Subcutaneous abdominal adipose tissue (tissue), 5 donors: ENCODE data around the gene PITPNB.
A peak's percentile ranks its signal among the peaks of the same experiment; 100 is the strongest.

Experiments
- H3K27ac ChIP-seq: one replicate; pipeline ENCODE4 v1.7.0; 2013; ENCODE audit warnings: low read depth, mild to moderate bottlenecking, inconsistent platforms, low read length, moderate library complexity
- H3K27me3 ChIP-seq, 5 donors: one replicate each; pipeline ENCODE4 v1.7.0; 2013; ENCODE audit warnings: low read length in 5 of 5, inconsistent platforms in 1 of 5; ENCODE audit not compliant: control insufficient read depth in 5 of 5, insufficient read depth in 4 of 5
- H3K36me3 ChIP-seq, 5 donors: one replicate each; pipeline ENCODE4 v1.7.0; 2013; ENCODE audit warnings: low read length in 5 of 5; ENCODE audit not compliant: control insufficient read depth in 5 of 5, insufficient read depth in 5 of 5
- H3K4me1 ChIP-seq, 5 donors: one replicate each; pipeline ENCODE4 v1.7.0; 2013; ENCODE audit warnings: low read length in 5 of 5, mild to moderate bottlenecking in 3 of 5, moderate library complexity in 1 of 5; ENCODE audit not compliant: control insufficient read depth in 5 of 5, insufficient read depth in 5 of 5
- H3K4me3 ChIP-seq, 5 donors: one replicate each; pipeline ENCODE4 v1.7.0; 2013; ENCODE audit warnings: low read length in 5 of 5, low read depth in 1 of 5
- H3K9ac ChIP-seq, 5 donors: one replicate each; pipeline ENCODE4 v1.7.0; 2013; ENCODE audit warnings: low read length in 5 of 5, mild to moderate bottlenecking in 4 of 5, moderate library complexity in 3 of 5
- H3K9me3 ChIP-seq, 5 donors: one replicate each; pipeline ENCODE4 v1.7.0; 2013; ENCODE audit warnings: low read length in 5 of 5; ENCODE audit not compliant: control insufficient read depth in 5 of 5
- donor health status: healthy.
- donor health status: healthy.
- donor health status: healthy.
- donor health status: healthy.
- donor health status: healthy.

Gene PITPNB

GRCh38 chr22:27873472-27873871, 45.6 kb downstream of the PITPNB start:
- Histone ChIP-seq H3K4me3 (no peak overlapping the region), H3K4me1 (peaks cover 3 to 38% (median 28%) of the 10 kb centered on the region in 5 donors), H3K9me3 (no peaks in the 10 kb centered on the region), H3K36me3 (peaks cover 17 to 38% (median 26%) of the 10 kb centered on the region in 5 donors), H3K9ac (no peak overlapping the region), H3K27ac (no peak overlapping the region), H3K27me3 (no peaks in the 10 kb centered on the region)

GRCh38 chr22:27872488-27872887, 46.6 kb downstream of the PITPNB start:
- no peaks in the 10 kb centered on the region for H3K27me3 ChIP-seq
- no peak overlapping the region for H3K9ac ChIP-seq
- no peaks in the 10 kb centered on the region for H3K9me3 ChIP-seq
- H3K4me1 ChIP-seq, result peaks cover 1 to 35% (median 29%) of the 10 kb centered on the region in 5 donors
- no peak overlapping the region for H3K4me3 ChIP-seq
- H3K36me3 ChIP-seq, result peaks cover 17 to 38% (median 26%) of the 10 kb centered on the region in 5 donors
- H3K27ac ChIP-seq, result no peak overlapping the region

DNA sequence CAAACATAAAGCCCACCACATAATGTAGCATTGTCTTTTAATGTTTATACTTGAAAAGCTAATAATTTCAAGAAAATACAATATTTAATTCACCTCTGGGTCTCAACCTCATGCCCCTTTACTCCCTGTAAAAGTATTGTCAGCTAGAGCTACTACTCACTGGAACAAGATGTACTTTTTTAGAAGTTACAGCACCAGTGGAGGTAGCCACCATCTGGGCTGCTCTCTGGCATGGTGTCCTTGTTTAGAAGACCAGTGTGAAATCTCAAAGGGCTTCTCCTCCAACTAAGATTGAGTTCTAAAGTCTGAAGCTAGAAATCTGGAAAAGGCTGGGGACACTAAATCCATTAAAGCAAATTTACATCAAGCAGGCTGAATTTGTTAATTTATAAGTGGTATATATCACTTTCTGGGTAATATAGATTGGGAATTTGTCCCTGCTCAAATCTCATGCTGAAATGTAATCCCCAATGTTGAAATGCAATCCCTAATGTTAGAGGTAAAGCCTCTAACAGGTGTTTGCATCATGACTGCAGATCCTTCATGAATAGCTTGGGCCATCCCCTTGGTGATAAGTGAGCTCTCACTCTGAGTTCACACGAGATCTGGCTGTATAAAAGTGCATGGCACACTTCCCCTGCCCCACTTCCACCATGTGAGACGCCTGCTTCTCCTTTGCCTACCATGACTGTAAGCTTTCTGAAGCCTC, 47.6 kb downstream of the PITPNB start:
- H3K27ac ChIP-seq, result no peak overlapping the region

DNA sequence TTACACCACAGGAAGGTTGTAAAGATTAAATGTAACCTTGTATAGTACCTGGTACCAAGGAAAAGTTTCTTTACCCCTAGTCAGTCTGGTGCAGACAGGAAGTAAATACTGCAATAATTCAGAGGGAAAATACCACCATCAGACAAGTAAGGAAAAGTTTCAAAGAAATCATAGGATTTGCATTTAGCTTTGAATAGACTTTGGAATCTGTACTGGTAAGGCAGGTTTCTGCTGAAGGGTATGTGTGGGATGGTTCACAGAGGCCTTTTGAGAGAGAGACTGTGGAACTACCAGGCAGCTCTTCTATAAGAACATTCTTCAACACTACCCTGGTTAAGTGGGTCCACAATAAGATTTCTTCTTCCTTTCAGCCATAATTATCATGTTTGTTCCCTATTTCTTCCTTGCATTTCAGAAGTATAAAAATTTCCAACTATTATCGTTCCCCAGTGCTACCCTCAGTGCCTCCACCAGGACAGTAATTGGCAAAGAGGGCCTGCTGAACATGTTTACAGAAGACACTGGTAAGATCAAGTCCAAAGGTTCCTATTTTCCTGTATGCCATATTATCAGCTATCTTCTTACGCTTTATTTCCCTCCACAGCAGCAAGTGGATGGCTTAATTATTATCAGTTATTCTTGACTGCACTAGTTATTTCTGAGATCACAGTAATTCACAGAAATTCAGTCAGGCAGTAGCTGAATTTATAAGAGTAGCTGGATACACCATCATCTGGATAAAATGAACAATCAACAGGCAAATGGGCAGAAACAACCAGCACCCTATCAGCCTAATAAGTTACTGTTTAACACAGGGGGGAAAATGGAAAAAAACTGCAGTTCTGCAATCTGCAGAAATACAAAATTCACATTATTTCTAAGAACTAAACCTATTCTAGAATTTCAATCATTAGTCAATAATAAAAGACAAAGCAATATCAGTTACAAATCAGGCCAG, 48.5 kb downstream of the PITPNB start:
- Histone ChIP-seq H3K27ac (no peak overlapping the region), H3K36me3 (peaks cover 17 to 35% (median 26%) of the 10 kb centered on the region in 5 donors), H3K4me3 (no peak overlapping the region), H3K9me3 (no peaks in the 10 kb centered on the region), H3K27me3 (no peaks in the 10 kb centered on the region), H3K4me1 (peaks cover 0 to 41% (median 32%) of the 10 kb centered on the region in 5 donors), H3K9ac (no peak overlapping the region)

More for the DNA sequence above, 47.6 kb downstream of the PITPNB start:
- Histone ChIP-seq H3K4me3 (no peak overlapping the region), H3K9me3 (no peaks in the 10 kb centered on the region), H3K36me3 (peaks cover 17 to 35% (median 26%) of the 10 kb centered on the region in 5 donors), H3K9ac (no peak overlapping the region), H3K27me3 (no peaks in the 10 kb centered on the region), H3K4me1 (peaks cover 0 to 35% (median 30%) of the 10 kb centered on the region in 5 donors)

DNA sequence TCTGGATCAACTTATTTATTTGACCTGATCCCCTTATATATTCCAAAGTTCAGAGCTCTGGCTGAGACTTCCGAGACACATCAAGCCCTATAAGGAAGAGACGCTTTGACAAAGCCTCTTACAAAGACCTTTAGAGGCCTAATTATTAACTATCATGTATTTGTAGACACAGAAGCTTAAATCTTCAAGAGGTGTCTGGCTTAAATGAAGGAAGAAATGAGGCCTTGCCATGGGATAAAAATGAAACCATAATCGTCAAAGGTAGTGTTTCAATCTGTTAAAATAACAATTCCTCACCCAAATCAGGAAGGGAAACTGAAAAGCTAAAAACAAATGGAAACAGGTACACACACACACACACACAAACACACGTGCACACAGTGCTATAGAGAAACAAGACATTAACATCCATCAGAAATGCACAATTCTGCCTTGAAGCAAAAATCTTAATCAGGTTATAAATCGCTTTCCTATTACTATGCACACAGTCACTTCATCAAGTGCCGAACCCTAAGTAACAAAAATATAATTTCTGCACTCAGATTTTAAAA, 50.2 kb downstream of the PITPNB start:
- no peaks in the 10 kb centered on the region for H3K27me3 ChIP-seq

DNA sequence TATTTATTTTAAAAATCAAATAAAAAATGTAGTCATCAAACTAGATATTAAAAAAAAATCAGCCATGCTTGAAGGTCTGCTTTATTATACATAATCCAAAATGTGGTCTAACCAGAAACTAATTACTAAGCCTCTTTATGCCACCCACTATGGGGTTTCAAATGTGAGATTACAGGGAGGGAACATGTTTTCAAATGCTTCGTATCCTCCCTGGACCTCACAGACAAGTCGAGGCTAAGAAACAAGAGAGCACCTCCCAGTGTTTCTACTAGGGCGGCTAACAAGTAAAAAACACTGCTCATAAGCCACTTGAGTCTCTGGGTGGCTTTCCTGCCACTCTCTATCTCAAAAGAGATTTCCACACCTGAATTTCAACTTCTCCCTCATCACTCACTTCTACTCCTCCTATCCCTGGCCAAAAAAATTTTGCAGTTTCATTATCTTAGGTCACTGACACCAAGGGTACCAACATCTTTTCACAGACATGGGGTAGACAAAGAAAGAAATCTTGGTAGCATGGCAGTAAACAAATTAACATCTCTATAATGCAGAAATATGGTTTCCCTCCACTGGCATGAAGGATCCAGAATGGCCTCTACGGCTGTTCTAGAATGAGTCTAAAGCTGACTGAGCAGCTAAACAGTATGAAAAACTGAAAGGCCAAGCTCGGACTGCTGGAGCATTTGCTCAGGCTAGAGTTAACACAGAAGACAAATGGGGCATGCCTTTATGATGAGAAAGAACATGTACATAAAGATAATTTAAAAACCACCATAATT, 50.9 kb downstream of the PITPNB start:
- Histone ChIP-seq H3K4me1 (peaks cover 0 to 25% (median 21%) of the 10 kb centered on the region in 5 donors), H3K27ac (peak overlapping the region; percentile 70), H3K4me3 (no peak overlapping the region)

More for the DNA sequence above, 50.2 kb downstream of the PITPNB start:
- H3K36me3 ChIP-seq, result peaks cover 17 to 35% (median 26%) of the 10 kb centered on the region in 5 donors
- peaks cover 0 to 31% (median 27%) of the 10 kb centered on the region in 5 donors for H3K4me1 ChIP-seq
- no peak overlapping the region for H3K4me3 ChIP-seq
- no peaks in the 10 kb centered on the region for H3K9me3 ChIP-seq
- peak overlapping the region; percentile 70 for H3K27ac ChIP-seq
- no peak overlapping the region for H3K9ac ChIP-seq

DNA sequence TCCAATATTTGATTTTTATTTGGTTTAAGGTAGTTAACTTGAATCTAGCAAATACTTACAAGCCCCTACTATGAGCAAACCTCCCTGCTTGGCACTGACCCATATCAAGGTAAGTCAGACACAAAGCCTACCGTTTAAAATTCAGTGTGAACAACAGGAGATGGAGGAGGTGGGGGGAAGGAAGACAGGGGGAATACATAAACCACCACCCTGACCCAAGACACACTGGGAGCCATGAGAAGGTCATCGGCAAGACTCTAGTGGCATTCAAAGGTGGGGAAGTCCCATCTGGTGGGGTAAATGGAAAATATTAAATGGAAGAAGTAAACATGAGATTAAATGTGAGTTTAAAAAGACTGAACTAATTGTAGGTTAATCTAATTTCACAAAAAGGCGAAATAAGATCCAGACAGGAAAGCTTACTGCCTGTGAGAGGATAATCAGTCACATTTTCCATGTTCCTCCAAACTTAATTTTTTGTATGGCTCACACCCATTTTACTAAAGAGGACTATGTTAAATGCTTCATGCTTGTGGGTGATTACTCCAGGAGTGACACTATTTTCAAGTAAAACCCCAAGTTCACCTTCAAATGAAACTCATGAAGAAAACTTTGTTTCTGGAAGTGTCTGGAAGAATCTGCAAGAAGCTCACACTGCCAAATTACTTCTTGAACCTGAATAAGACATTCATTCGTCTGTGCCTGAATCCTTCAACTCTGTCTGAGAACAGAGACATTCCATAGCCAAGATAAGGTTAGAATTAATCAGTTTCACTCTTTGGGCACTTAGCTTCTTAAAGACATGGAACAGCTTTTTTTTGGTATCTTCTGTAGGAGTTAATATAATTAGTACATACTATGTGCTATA, 51.7 kb downstream of the PITPNB start:
- Histone ChIP-seq H3K36me3 (peaks cover 12 to 27% (median 21%) of the 10 kb centered on the region in 5 donors), H3K9ac (peak overlapping the region in 1 of 5 donors; percentile 29), H3K27me3 (no peaks in the 10 kb centered on the region), H3K27ac (peak overlapping the region; percentile 70), H3K4me3 (no peak overlapping the region), H3K4me1 (peaks cover 0 to 27% (median 21%) of the 10 kb centered on the region in 5 donors), H3K9me3 (no peaks in the 10 kb centered on the region)

More for the DNA sequence above, 50.9 kb downstream of the PITPNB start:
- Histone ChIP-seq H3K36me3 (peaks cover 17 to 30% (median 26%) of the 10 kb centered on the region in 5 donors), H3K9ac (no peak overlapping the region), H3K27me3 (no peaks in the 10 kb centered on the region), H3K9me3 (no peaks in the 10 kb centered on the region)

- peaks cover 11 to 24% (median 20%) of the 10 kb centered on the region in 5 donors for H3K36me3 ChIP-seq
- H3K27me3 ChIP-seq, result no peaks in the 10 kb centered on the region
- H3K4me3 ChIP-seq, result no peak overlapping the region
- peak overlapping the region in 1 of 5 donors; percentile 8 for H3K9ac ChIP-seq
- peak overlapping the region; percentile 70 for H3K27ac ChIP-seq
- H3K4me1 ChIP-seq, result peaks cover 0 to 27% (median 21%) of the 10 kb centered on the region in 5 donors
- no peaks in the 10 kb centered on the region for H3K9me3 ChIP-seq
Measured at GRCh38 chr22:27866135-27867084, 52.6 kb downstream of the PITPNB start.
